ENCODE results near the gene ARRB1.

DNA sequence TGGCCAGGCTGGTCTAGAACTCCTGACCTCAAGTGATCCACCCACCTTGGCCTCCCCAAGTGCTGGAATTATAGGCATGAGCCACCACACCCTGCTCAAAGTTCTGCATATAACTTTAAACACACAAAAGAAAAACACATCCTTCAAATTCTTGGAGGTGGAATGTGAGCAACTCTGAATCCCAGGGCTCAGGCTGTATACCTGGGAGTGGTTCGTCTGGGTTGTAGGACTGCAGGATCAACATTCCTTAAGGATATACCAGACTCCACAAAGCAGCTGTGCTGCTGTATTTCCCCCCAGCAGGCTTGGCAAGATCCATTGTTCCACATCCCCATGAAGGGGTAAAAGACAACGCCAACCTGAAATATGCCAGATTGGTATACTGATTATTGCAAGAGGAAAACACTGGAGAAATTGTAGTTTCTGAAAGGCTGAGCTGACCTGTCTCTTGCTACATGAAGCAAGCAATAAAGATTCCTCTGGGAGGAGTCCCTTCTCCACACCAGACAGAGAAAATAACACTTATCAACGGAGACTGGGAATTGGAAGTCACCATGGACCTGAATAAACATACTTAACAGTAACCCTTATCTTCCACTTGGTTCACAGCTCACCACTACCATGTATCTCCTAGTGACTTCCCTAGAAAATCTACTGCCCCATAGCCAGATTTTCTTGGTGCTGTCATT lies 35.6 kb upstream of the ARRB1 start:
- TF ChIP-seq, protein P1, sequence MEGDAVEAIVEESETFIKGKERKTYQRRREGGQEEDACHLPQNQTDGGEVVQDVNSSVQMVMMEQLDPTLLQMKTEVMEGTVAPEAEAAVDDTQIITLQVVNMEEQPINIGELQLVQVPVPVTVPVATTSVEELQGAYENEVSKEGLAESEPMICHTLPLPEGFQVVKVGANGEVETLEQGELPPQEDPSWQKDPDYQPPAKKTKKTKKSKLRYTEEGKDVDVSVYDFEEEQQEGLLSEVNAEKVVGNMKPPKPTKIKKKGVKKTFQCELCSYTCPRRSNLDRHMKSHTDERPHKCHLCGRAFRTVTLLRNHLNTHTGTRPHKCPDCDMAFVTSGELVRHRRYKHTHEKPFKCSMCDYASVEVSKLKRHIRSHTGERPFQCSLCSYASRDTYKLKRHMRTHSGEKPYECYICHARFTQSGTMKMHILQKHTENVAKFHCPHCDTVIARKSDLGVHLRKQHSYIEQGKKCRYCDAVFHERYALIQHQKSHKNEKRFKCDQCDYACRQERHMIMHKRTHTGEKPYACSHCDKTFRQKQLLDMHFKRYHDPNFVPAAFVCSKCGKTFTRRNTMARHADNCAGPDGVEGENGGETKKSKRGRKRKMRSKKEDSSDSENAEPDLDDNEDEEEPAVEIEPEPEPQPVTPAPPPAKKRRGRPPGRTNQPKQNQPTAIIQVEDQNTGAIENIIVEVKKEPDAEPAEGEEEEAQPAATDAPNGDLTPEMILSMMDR (IDR thresholded peaks at IDR 0.05) = no peak
- TF ChIP-seq POLR2A (IDR thresholded peaks at IDR 0.05) = no peak

Data from thyroid gland (tissue), 4 donors.